HEK293 (cell line): ENCODE results near the gene TPP2.

Experiments used
- CTCF ChIA-PET: fragments of 350-600 bp; formaldehyde crosslinking; extraction: SDS; loops from one replicate; lab custom pipeline; 2021; ENCODE audit warnings: antibody characterized with exemption; lab: Yijun Ruan, JAX
- POLR2A ChIA-PET: fragments of 300-600 bp; formaldehyde crosslinking; extraction: SDS; loops from one replicate; lab custom pipeline; 2020; ENCODE audit warnings: antibody characterized with exemption, inconsistent platforms; lab: Yijun Ruan, JAX
- H3K27ac ChIP-seq: fragments of 200-500 bp; sonication (Bioruptor generic); 2 replicates; pipeline ENCODE4 v1.5.1; 2014; ENCODE audit warnings: low read depth, low read length, control low read depth, inconsistent platforms; ENCODE audit errors: extremely low read depth
- H3K36me3 ChIP-seq, 2 experiments: fragments of 200-500 bp in 1 of 2; sonication (Bioruptor generic) in 1 of 2; 1 replicate in 1 of 2; 2 replicates in 1 of 2; pipeline ENCODE4 v1.5.1; 2014 to 2017; ENCODE audit warnings: inconsistent platforms in 2 of 2, low read length in 2 of 2; ENCODE audit not compliant: control insufficient read depth in 2 of 2, insufficient read depth in 1 of 2
- H3K4me1 ChIP-seq: fragments of 200-500 bp; sonication (Bioruptor generic); 2 replicates; pipeline ENCODE4 v1.5.1; 2014; ENCODE audit warnings: mild to moderate bottlenecking, low read length, inconsistent platforms; ENCODE audit not compliant: control insufficient read depth, insufficient read depth
- H3K4me3 ChIP-seq: 2 replicates; pipeline ENCODE4 v1.5.1; 2011; ENCODE audit warnings: low read depth, mild to moderate bottlenecking, control low read depth, low read length, moderate library complexity
- H3K9me3 ChIP-seq: fragments of 200-500 bp; sonication (Bioruptor generic); 2 replicates; pipeline ENCODE4 v1.5.1; 2014; ENCODE audit warnings: low read depth, low read length, inconsistent platforms; ENCODE audit not compliant: control insufficient read depth, insufficient read depth
- HIC1 ChIP-seq: fragments of 450-650 bp; formaldehyde crosslinking; IDR thresholded peaks from 2 replicates; pipeline ENCODE4 v1.5.1; 2016; ENCODE audit warnings: missing biosample characterization, missing genetic modification characterization
- KLF17 ChIP-seq: fragments of 450-650 bp; formaldehyde crosslinking; IDR thresholded peaks from 2 replicates; pipeline ENCODE4 v1.5.1; 2016; ENCODE audit warnings: missing biosample characterization, missing genetic modification characterization
- PRDM1 ChIP-seq: fragments of 450-650 bp; formaldehyde crosslinking; IDR thresholded peaks from 2 replicates; pipeline ENCODE4; 2016; ENCODE audit warnings: missing biosample characterization, missing genetic modification characterization
- SCRT2 ChIP-seq: fragments of 450-650 bp; formaldehyde crosslinking; IDR thresholded peaks from 2 replicates; pipeline ENCODE4 v1.5.1; 2016; ENCODE audit warnings: missing biosample characterization, missing genetic modification characterization
- SP3 ChIP-seq: fragments of 450-650 bp; formaldehyde crosslinking; IDR thresholded peaks from 2 replicates; pipeline ENCODE4 v1.5.1; 2016; ENCODE audit warnings: missing biosample characterization, missing genetic modification characterization
- TRIM28 ChIP-seq: IDR thresholded peaks from 2 replicates; pipeline ENCODE4 v1.6.1; 2011; ENCODE audit warnings: low read length, control low read depth, borderline replicate concordance
- TSHZ1 ChIP-seq: fragments of 450-650 bp; formaldehyde crosslinking; IDR thresholded peaks from 2 replicates; pipeline ENCODE4 v1.5.1; 2016; ENCODE audit warnings: missing biosample characterization, missing genetic modification characterization, borderline replicate concordance
- YY2 ChIP-seq: fragments of 450-650 bp; formaldehyde crosslinking; IDR thresholded peaks from 2 replicates; pipeline ENCODE4 v1.5.1; 2016; ENCODE audit warnings: missing biosample characterization, missing genetic modification characterization
- ZBTB17 ChIP-seq: fragments of 450-650 bp; formaldehyde crosslinking; IDR thresholded peaks from 2 replicates; pipeline ENCODE4 v1.5.1; 2016; ENCODE audit warnings: missing biosample characterization, missing genetic modification characterization
- ZNF398 ChIP-seq: fragments of 450-650 bp; formaldehyde crosslinking; IDR thresholded peaks from 2 replicates; pipeline ENCODE4 v1.5.1; 2017; ENCODE audit warnings: missing biosample characterization, missing genetic modification characterization
- ZNF423 ChIP-seq: fragments of 450-650 bp; formaldehyde crosslinking; IDR thresholded peaks from 2 replicates; pipeline ENCODE4 v1.5.1; 2016; ENCODE audit warnings: missing biosample characterization, missing genetic modification characterization
- ZNF501 ChIP-seq: fragments of 450-650 bp; formaldehyde crosslinking; IDR thresholded peaks from 2 replicates; pipeline ENCODE4 v1.5.1; 2016; ENCODE audit warnings: missing biosample characterization, missing genetic modification characterization
- ZNF670 ChIP-seq: fragments of 450-650 bp; formaldehyde crosslinking; IDR thresholded peaks from 2 replicates; pipeline ENCODE4 v1.5.1; 2016; ENCODE audit warnings: missing biosample characterization, missing genetic modification characterization, low read depth
- ZNF701 ChIP-seq: fragments of 450-650 bp; formaldehyde crosslinking; IDR thresholded peaks from 2 replicates; pipeline ENCODE4 v1.5.1; 2016; ENCODE audit warnings: missing biosample characterization, missing genetic modification characterization
- ZNF76 ChIP-seq: fragments of 450-650 bp; formaldehyde crosslinking; IDR thresholded peaks from 2 replicates; pipeline ENCODE4; 2016; ENCODE audit warnings: low read depth, missing biosample characterization, missing genetic modification characterization, borderline replicate concordance
- ZNF768 ChIP-seq: fragments of 450-650 bp; formaldehyde crosslinking; IDR thresholded peaks from 2 replicates; pipeline ENCODE4 v1.5.1; 2018; ENCODE audit warnings: missing biosample characterization, mild to moderate bottlenecking, missing genetic modification characterization
- ZXDB ChIP-seq: fragments of 450-650 bp; formaldehyde crosslinking; IDR thresholded peaks from 2 replicates; pipeline ENCODE4 v1.5.1; 2016; ENCODE audit warnings: missing biosample characterization, missing genetic modification characterization
- TF ChIP-seq, protein P1 (sequence below): fragments of 450-650 bp; formaldehyde crosslinking; IDR thresholded peaks from 2 replicates; pipeline ENCODE4 v1.5.1; 2016; ENCODE audit warnings: missing biosample characterization, missing genetic modification characterization
- TF ChIP-seq, protein P2 (sequence below): fragments of 450-650 bp; formaldehyde crosslinking; IDR thresholded peaks from 2 replicates; pipeline ENCODE4 v1.5.1; 2016; ENCODE audit warnings: missing biosample characterization, missing genetic modification characterization
- TF ChIP-seq, protein P3 (sequence below): fragments of 450-650 bp; formaldehyde crosslinking; conservative IDR thresholded peaks from 2 replicates; pipeline ENCODE4 v1.5.1; 2016; ENCODE audit warnings: low read depth, missing biosample characterization, missing genetic modification characterization

The TPP2 gene

DNA sequence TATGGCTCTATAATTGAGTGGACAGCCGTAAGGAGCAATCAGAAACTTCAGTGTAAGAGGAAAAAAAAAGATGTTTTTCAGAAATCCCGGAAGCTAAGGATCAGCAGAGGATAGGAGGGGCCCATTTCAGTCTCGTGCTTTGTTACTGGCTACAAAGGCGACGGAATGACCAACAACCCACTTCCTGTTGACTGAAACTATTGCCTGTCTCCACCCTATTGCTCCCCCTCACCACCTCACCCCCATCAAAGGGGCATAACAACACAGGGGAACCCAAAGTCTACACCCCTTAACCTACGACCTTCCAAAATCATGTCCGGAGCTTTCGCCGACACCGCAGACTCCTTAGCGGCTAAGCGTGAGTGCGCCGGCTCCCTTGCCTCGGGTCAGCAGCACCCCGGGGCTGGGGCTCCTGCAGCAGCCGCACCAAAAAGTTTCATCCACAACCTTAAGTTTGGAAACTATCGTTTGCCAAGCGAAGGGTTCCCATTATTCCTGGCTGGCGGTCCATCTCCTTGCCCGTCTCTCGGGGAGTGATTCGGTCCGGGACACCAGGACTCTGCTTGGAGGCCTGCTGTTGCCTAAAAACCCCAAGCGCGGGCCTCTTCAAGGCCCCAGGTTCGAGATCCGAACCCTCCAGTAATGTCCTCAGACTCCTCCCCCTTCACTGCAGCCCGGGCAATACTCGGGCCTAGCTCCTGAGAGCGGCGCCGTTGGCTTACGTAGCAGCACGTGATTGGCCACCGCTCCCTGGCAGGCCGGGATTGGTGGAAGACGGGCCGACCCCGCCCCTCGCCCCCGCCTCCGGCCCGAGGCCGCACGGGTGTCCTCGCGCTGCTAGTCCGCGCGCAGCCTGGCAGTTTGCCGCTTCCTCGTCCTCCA lies at the start of gene TPP2:
Gene TPP2 (plus strand): TSS at position 840 of the 882 bp plus-strand sequence. CDS start 53 bp downstream, outside the sequence.
- POLR2A ChIA-PET = interaction anchor here (0.7 to 2.6 kb wide), 12 partner anchors 9 to 266 kb away, joined by 3 to 33 read pairs (median 4); partner anchors contain the start of genes BIVM, ERCC5, POGLUT2 and TEX30
- Histone ChIP-seq H3K4me3 (peak within 1 kb of the TSS; percentile 94), H3K4me1 (peaks cover 2% of the 10 kb centered on the region; the same call in 1 of the 2 replicates), H3K36me3 (no peaks in the 10 kb centered on the region), H3K27ac (peak within 1 kb of the TSS; percentile 78), H3K9me3 (no peaks in the 10 kb centered on the region)
- CTCF ChIA-PET = interaction anchor here (0.8 to 0.9 kb wide), 2 partner anchors 61 to 128 kb away, joined by 3 read pairs; no protein-coding TSS in a partner anchor
- no peak for TF ChIP-seq ZNF768 (tag by site-specific recombination)
- peak; percentile 61 for TF ChIP-seq SP3
- TF ChIP-seq TRIM28 = no peak
- TF ChIP-seq ZNF701 (tag by site-specific recombination) = no peak
- TF ChIP-seq KLF17 (tag by site-specific recombination) = 0 out of 2 replicates have a peak, but pooled peaks have one; percentile 16
- TF ChIP-seq ZNF501 = peak; percentile 77
- TF ChIP-seq, protein P1, sequence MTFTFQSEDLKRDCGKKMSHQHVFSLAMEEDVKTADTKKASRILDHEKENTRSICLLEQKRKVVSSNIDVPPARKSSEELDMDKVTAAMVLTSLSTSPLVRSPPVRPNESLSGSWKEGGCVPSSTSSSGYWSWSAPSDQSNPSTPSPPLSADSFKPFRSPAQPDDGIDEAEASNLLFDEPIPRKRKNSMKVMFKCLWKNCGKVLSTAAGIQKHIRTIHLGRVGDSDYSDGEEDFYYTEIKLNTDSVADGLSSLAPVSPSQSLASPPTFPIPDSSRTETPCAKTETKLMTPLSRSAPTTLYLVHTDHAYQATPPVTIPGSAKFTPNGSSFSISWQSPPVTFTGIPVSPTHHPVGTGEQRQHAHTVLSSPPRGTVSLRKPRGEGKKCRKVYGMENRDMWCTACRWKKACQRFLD = no peak
- no peak for TF ChIP-seq ZNF670
- no peak for TF ChIP-seq ZNF398 (tag by site-specific recombination)
- 0 out of 2 replicates have a peak, but pooled peaks have one; percentile 50 for TF ChIP-seq ZNF423 (tag by site-specific recombination)
- TF ChIP-seq, protein P2, sequence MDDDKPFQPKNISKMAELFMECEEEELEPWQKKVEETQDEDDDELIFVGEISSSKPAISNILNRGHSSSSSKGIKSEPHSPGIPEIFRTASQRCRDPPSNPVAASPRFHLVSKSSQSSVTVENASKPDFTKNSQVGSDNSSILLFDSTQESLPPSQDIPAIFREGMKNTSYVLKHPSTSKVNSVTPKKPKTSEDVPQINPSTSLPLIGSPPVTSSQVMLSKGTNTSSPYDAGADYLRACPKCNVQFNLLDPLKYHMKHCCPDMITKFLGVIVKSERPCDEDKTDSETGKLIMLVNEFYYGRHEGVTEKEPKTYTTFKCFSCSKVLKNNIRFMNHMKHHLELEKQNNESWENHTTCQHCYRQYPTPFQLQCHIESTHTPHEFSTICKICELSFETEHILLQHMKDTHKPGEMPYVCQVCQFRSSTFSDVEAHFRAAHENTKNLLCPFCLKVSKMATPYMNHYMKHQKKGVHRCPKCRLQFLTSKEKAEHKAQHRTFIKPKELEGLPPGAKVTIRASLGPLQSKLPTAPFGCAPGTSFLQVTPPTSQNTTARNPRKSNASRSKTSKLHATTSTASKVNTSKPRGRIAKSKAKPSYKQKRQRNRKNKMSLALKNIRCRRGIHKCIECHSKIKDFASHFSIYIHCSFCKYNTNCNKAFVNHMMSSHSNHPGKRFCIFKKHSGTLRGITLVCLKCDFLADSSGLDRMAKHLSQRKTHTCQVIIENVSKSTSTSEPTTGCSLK (tag by site-specific recombination) = no peak
- TF ChIP-seq YY2 (tag by site-specific recombination) = no peak
- TF ChIP-seq ZBTB17 (tag by site-specific recombination) = peak; percentile 82
- no peak for TF ChIP-seq TSHZ1
- TF ChIP-seq HIC1 (tag by site-specific recombination) = peak; percentile 88
- TF ChIP-seq SCRT2 (tag by site-specific recombination) = no peak
- no peak for TF ChIP-seq ZNF76
- TF ChIP-seq, protein P3, sequence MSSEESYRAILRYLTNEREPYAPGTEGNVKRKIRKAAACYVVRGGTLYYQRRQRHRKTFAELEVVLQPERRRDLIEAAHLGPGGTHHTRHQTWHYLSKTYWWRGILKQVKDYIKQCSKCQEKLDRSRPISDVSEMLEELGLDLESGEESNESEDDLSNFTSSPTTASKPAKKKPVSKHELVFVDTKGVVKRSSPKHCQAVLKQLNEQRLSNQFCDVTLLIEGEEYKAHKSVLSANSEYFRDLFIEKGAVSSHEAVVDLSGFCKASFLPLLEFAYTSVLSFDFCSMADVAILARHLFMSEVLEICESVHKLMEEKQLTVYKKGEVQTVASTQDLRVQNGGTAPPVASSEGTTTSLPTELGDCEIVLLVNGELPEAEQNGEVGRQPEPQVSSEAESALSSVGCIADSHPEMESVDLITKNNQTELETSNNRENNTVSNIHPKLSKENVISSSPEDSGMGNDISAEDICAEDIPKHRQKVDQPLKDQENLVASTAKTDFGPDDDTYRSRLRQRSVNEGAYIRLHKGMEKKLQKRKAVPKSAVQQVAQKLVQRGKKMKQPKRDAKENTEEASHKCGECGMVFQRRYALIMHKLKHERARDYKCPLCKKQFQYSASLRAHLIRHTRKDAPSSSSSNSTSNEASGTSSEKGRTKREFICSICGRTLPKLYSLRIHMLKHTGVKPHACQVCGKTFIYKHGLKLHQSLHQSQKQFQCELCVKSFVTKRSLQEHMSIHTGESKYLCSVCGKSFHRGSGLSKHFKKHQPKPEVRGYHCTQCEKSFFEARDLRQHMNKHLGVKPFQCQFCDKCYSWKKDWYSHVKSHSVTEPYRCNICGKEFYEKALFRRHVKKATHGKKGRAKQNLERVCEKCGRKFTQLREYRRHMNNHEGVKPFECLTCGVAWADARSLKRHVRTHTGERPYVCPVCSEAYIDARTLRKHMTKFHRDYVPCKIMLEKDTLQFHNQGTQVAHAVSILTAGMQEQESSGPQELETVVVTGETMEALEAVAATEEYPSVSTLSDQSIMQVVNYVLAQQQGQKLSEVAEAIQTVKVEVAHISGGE (tag by site-specific recombination) = peak; percentile 89
- TF ChIP-seq ZXDB (tag by site-specific recombination) = peak; percentile 52
- TF ChIP-seq PRDM1 = no peak
